Breast epithelium (tissue), 3 donors: ENCODE data around the gene FARSB.

ENCODE experiments used
- CTCF ChIP-seq, 3 donors: fragments of 450-650 bp; IDR thresholded peaks; one replicate each; pipeline ENCODE4 v1.5.1; 2016 to 2017; ENCODE audit warnings: antibody characterized with exemption in 3 of 3, mild to moderate bottlenecking in 3 of 3, moderate library complexity in 3 of 3
- POLR2A ChIP-seq: fragments of 450-650 bp; IDR thresholded peaks from one replicate; pipeline ENCODE4 v1.6.1; 2016; ENCODE audit warnings: antibody characterized with exemption, mild to moderate bottlenecking, moderate library complexity

- TF ChIP-seq CTCF (IDR thresholded peaks at IDR 0.05), result no peak
- TF ChIP-seq POLR2A, result no peak
Observed at GRCh38 chr2:222561151-222561550, 94.7 kb downstream of the FARSB start.
